HG02970 (cell line): ENCODE measurements around the gene EMD.

Source experiments
- ATAC-seq: cut with Tn5 transposase; IDR thresholded peaks from one replicate; pipeline ENCODE4 v1.9.1; 2021; ENCODE audit warnings: mild to moderate bottlenecking, moderate library complexity, moderate number of reproducible peaks; ENCODE audit not compliant: unreplicated experiment, low FRiP score

EMD gene

DNA sequence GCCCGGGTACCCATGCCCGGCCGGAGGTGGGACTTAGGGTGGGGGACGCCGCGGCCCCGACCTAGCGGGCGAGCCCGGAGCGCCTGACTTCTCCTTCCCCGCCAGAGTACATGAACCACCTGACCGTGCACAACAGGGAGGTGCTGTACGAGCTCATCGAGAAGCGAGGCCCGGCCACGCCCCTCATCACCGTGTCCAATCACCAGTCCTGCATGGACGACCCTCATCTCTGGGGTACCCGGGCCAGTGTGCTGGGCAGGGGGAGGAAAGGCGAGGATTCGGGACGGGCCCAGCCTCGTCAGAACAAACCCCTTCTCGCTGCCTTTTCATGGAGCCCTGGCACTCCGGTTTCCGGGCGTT, 32.9 kb downstream of the EMD start:
- no peak for ATAC-seq

DNA sequence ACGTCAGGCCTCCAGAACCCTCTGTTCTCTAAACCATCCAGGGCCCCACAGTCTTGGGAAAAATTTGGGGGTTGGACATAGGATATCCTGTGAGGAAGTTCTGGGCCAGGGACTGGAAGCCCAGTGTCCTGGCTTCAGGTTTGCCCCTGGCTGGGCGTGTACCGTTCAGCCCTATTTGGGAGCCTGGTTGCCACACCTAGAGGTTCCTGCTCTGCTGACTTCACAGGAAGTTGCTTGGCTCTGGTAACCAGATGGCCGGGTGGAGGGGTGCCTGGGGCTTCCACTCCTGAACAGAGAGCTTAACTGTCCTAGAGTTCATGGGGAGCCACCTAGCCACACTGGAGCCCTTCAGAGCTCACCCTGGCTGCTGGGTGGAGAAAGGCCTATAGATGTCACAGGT, 33.4 kb downstream of the EMD start:
- ATAC-seq: no peak

DNA sequence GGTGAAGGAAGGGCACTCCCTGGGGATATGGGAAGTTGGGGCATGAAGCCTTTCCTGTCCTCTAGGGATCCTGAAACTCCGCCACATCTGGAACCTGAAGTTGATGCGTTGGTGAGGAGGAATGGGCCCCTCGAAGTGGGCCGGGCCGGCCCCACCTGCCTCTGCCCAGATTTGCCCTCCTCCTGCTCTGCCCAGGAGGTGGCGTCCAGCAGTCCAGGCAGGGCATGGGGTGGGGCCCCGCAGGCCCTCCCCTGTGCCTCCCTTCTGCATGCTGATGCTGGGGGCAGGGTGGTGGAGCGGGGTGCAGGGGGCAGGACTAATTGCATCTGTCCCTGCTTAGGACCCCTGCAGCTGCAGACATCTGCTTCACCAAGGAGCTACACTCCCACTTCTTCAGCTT, 34.0 kb downstream of the EMD start:
- ATAC-seq: no peak

DNA sequence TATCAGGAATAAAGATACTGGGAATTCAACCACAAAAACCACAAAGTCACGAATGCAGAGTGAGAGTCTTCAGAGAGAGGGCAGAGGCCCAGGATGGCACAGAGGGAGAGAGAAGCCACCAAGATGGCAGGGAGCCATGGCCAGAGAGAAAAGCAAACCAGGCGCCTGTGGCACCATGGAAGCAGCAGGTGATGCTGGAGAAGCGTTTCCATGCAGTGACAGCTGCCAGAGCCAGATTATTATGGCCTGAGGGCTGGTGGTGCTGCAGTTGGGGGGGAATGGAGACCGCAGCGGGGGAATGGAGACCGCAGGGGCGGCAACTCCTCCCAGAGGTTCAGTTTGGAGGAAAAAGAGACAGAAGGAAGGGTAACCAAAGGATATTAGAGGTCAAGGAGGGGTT, 38.1 kb downstream of the EMD start:
- no peak for ATAC-seq

DNA sequence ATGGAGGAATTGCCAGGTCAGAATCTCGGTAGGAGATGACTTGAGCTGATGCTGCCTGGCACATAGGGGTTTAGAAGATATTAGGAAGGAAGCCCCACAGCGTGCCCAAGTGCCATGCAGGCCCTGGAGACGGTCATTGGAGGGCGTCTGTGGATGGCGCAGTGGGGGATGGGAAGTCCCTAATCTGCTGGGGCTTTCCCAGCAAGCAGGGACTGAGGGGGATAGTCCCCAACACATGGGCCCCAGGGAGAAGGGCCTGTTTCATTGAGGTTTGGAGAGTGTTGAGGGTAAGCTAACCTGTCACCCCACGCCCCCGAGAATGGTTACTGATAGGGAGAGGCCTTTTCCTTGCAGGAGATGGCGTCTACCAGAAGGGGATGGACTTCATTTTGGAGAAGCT, 40.1 kb downstream of the EMD start:
- ATAC-seq: no peak

DNA sequence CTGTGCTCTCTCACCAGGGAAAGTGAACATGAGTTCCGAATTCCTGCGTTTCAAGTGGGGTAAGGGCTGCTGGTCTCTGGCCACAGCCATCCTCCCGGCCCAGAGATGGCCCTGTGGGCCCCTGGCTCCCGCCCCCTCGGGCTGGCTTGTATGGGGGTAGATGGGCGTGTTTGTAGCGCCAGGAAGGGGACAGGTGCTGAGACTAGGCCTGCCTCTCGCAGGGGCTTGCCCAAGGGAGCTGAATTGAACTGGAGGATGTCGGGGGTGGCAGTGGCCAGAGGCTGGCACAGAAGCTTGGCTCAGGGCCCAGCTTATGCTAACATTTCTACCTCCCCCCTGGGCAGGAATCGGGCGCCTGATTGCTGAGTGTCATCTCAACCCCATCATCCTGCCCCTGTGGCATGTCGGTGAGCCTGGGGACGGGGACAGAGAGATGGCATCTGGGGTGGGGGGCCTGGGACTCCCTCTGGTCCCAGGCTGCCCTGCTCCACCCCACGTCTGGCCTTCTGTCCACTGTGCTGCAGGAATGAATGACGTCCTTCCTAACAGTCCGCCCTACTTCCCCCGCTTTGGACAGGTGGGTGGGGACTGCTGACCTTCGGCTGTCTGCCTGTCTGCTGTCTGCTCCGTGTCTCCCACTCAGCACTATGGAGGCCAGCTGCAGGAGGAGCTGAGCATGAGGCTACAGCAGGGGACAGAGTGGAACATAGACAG, 40.8 kb downstream of the EMD start:
- ATAC-seq: no peak

DNA sequence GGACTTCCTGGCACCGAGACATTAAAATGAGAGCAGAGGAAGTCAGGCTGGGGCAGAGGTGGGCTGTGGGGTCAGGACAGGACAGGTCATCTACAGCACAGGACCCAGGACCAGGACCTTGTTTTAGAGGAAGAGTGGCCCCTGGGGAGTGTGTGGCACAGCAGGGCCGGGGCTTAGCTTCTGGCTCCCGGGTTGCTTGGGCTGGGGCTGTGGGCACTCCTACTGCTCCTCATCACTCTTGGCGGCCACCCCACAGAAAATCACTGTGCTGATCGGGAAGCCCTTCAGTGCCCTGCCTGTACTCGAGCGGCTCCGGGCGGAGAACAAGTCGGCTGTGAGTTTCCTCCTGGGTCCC, 41.3 kb downstream of the EMD start:
- ATAC-seq: no peak

DNA sequence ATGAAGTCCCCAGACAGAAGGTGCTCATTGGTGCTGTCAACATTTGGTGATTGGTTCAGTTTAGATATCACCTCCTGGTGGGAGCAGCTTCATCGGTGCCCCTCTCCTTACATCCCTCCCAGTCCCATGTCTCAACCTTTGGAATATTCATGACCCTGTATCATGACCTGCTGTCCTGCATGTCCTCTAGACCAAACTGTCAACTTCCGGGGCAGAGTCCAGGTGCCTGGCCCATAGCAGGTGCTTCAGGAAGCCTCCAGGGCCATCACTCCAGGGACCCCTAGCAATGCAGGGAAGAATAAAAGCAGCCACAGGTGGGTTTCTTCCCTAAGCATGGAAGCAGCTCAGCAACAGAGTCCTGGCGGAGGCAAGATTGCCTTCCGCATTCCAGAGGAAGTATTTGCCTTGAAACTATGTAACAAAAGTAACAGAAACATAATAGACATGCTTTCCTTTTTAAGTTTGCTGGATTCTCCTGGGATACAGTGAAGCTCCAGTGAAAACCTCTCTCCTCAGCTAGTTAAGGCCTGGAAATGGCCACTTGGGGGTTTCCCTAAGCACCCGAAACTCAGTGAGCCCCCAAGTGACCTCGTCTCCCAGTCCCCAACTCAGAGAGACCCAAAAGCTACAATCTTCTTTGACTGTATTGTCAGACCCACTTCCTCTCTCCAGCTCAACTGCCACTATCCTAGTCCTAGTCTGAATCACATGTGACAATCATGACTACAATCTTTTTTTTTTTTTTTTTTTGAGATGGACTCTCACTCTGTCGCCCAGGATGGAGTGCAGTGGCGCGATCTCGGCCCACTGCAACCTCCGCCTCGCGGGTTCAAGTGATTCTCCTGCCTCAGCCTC, 48.0 kb downstream of the EMD start:
- ATAC-seq: no peak

DNA sequence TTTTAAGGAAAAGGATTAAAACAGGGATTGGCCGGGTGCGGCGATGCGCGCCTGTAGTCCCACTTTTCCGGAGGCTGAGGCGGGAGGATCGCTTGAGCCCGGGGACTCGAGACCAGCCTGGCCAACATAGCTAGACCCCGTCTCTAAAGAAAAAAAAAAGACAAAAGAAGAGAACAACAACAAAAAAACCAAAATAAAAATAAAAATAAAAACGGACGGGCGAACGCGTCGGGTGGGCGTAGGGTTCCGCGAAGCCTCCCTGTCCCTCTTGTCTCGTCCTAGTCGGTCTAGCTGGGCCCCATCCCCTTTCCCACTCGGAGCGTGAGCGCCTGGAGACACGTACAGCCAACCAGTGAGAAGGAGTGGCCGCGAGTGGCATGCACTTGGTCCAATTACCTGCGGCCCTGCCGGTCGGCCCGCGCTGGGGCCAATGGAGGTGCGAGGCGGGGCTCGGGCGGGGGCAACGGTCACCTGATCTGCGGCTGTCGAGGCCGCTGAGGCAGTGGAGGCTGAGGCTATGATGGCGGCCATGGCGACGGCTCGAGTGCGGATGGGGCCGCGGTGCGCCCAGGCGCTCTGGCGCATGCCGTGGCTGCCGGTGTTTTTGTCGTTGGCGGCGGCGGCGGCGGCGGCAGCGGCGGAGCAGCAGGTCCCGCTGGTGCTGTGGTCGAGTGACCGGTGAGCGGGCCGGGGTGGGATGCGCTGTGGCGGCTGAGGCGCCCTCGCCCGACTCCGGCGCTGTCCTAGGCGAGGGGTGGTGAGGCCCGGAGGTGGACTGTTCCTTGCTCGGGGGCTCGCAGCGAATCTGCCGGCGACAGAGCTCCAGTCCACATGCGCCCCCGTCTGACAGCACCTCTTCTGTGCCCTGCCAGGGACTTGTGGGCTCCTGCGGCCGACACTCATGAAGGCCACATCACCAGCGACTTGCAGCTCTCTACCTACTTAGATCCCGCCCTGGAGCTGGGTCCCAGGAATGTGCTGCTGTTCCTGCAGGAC, 49.4 kb downstream of the EMD start, which contains the start of gene ATP6AP1:
Gene ATP6AP1, plus strand, starts transcription at position 502 of the 996 bp plus-strand sequence. Its CDS starts 16 bp downstream, at position 518.
- peak; percentile 93 for ATAC-seq

DNA sequence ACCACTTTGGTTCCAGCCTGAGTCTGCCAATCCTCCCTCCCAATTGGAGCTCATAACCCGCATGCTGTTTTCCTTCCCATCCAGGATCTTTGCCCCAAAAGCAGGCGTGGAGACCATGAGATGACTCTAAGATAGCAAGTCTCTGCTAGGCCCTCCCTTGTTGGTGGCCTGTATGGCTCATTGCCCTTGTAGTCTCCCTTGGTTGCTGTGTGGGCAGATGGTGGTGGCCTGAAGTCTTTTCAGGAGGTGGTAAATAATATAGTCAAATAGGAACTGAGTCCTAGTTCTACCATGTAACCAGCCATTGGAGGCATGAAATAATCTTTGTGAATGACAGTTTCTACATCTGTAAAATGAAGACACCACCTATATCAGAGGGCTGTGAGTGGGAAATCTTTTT, 50.6 kb downstream of the EMD start:
- no peak for ATAC-seq

DNA sequence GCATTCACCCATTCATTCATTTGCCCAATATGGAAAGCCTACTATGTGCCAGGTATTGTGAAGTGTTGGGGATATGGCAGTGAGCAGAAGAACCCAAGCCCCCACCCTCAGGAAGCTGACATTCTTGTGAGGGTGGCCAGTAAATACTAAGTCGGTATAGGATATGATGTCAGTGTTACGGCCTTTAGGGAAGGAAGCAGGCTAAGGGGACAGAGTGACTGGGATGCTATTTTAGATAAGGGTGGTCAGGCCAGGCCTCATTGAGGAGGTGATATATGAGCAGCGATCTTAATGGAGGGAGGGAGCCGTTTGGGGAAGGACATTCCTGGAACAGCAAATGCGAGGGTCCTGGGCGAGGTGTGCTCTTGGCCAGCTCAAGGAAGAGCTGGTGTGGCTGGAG, 51.4 kb downstream of the EMD start:
- ATAC-seq: no peak

DNA sequence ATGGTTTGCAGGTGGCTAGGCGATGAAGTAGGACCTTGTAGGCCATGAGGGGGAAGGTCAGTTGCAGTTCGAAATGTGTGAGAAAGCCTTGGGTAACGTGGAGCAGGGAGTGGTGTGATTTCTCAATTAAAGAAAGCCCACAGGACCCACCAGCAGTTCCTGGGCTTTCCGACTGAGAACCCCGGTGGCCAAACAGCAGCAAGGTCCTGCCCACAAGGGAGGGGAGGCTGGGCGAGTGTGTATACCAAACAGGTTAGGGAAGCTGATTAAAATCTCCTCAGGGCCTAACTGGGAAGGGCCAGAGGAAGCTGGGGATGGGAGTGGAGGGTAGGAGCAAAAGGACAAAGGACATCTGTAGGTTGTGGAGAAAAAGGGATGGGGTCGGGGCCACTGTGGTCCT, 51.8 kb downstream of the EMD start:
- no peak for ATAC-seq
